ENCODE data around the gene MT1F. TPM values are rescaled to one million over a fixed set of nuclear protein-coding genes. Genes with fewer than 3 reads are reported as not detected.

The MT1F gene
- total RNA-seq, 1 experiment from 2014 or later: 7.3 TPM

GRCh38 chr16:56639045-56639444, 18.7 kb upstream of the MT1F start:
- Histone ChIP-seq H3K4me1 (ENCODE audit: control insufficient read depth in 1 of 2, insufficient read depth in 2 of 2, low read length in 2 of 2) (peaks cover 9 to 19% of the 10 kb centered on the region in 2 experiments), H3K9me3 (ENCODE audit: control insufficient read depth in 1 of 2, insufficient read depth in 1 of 2, low read depth in 1 of 2, low read length in 2 of 2) (no peaks in the 10 kb centered on the region), H3K27ac (ENCODE audit: low read depth, low read length) (no peak overlapping the region), H3K27me3 (ENCODE audit: insufficient read depth, low read length) (no peaks in the 10 kb centered on the region), H3K79me2 (ENCODE audit: insufficient read depth, low read length) (no peaks in the 10 kb centered on the region), H3K4me3 (replicated peaks in 1 of 2; ENCODE audit: low read depth in 1 of 2, low read length in 2 of 2) (no peak overlapping the region), H3K9ac (ENCODE audit: low read length) (no peak overlapping the region), H3K36me3 (ENCODE audit: control insufficient read depth in 1 of 2, insufficient read depth in 2 of 2, low read length in 2 of 2) (no peaks in the 10 kb centered on the region), H3K9me2 (ENCODE audit: insufficient read depth) (no peaks in the 10 kb centered on the region), H2AFZ (ENCODE audit: low read depth, low read length, poor library complexity, severe bottlenecking) (no peak overlapping the region), H4K20me1 (ENCODE audit: insufficient read depth) (no peaks in the 10 kb centered on the region), H3K4me2 (ENCODE audit: low read length) (no peak overlapping the region)
- ATAC-seq (no peak), DNase-seq (ENCODE audit: low read depth, low spot score) (no peak)
- intact Hi-C loops (cut with micrococcal nuclease): no loop called here
- POLR2A ChIA-PET: no interaction called here
- CTCF ChIA-PET: no interaction called here
- RAD21 ChIA-PET (ENCODE audit: low non-redundant PET in 1 of 2, low total read pairs in 2 of 2, uncharacterized antibody in 2 of 2, unreplicated experiment in 2 of 2): no interaction called here
- TF ChIP-seq POLR2AphosphoS5 (IDR thresholded peaks at IDR 0.05; ENCODE audit: low read depth, low read length) (no peak), JUND (IDR thresholded peaks at IDR 0.05) (no peak), EZH2 (IDR thresholded peaks at IDR 0.05) (no peak), YY1 (IDR thresholded peaks at IDR 0.05; ENCODE audit: extremely low read depth, insufficient replicate concordance, low read depth, low read length) (no peak), FOSL1 (IDR thresholded peaks at IDR 0.05; ENCODE audit: low read depth) (no peak), TCF7L2 (IDR thresholded peaks at IDR 0.05; ENCODE audit: borderline replicate concordance, extremely low read depth, insufficient read depth, insufficient read length) (no peak), EZH2phosphoT487 (IDR thresholded peaks at IDR 0.05; ENCODE audit: borderline replicate concordance) (no peak), ZNF274 (IDR thresholded peaks at IDR 0.05; ENCODE audit: low read depth, low read length) (no peak), CTCF (IDR thresholded peaks at IDR 0.05 in 2 of 3, conservative IDR thresholded peaks at IDR 0.05 in 1 of 3; ENCODE audit: borderline replicate concordance in 1 of 3, insufficient read depth in 1 of 3, low read depth in 2 of 3, low read length in 2 of 3) (no peak), ATF3 (IDR thresholded peaks at IDR 0.05) (no peak)
- BruUV-seq (replicated peaks): no TSS peak

Data from HCT116 (cell line).